ENCODE data around the gene ARAP1. TPM values are rescaled to one million over a fixed set of nuclear protein-coding genes. Genes with fewer than 3 reads are reported as not detected.

Gene ARAP1
- total RNA-seq, 1 donor from 2014 or later = 55.1 TPM

DNA sequence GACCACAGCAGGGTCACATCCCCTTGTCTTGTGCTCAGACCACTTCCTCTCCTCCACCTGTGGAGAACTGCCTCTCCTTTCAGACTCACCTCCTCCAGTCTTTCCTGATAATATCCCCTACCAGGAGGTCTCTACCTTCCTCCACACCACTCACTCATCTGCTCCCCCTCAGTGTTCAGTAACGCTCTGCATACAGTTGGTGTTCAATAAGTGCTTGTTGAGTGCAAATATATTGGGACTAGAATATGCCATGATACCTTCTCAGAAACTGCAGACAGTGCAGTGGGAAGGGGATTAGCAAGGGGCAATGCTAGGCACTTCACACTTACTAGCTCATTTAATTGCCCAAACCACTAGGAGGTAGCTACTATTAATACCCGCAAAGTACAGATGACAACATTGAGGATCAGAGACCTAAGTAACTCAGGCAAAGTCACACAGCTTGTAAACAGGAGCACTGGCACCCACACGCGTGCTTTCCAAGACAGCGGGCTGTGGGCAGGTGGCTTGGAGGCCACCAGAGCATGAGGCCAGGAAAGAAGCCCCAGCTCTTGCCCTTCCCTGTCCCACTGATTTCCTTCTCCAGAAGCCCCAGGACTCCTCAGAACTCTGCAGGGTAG, 69.9 kb downstream of the ARAP1 start:
- Mint-ChIP-seq H3K9me3 (ENCODE audit: unreplicated experiment) (no peaks in the 10 kb centered on the region), H3K27me3 (ENCODE audit: unreplicated experiment) (peaks cover 12% of the 10 kb centered on the region), H3K4me1 (ENCODE audit: unreplicated experiment) (peaks cover 10% of the 10 kb centered on the region), H3K36me3 (ENCODE audit: low read depth, unreplicated experiment) (peaks cover 14% of the 10 kb centered on the region), H3K27ac (ENCODE audit: unreplicated experiment) (no peak overlapping the region), H3K4me3 (ENCODE audit: unreplicated experiment) (no peak overlapping the region)
- TF ChIP-seq, protein P1, sequence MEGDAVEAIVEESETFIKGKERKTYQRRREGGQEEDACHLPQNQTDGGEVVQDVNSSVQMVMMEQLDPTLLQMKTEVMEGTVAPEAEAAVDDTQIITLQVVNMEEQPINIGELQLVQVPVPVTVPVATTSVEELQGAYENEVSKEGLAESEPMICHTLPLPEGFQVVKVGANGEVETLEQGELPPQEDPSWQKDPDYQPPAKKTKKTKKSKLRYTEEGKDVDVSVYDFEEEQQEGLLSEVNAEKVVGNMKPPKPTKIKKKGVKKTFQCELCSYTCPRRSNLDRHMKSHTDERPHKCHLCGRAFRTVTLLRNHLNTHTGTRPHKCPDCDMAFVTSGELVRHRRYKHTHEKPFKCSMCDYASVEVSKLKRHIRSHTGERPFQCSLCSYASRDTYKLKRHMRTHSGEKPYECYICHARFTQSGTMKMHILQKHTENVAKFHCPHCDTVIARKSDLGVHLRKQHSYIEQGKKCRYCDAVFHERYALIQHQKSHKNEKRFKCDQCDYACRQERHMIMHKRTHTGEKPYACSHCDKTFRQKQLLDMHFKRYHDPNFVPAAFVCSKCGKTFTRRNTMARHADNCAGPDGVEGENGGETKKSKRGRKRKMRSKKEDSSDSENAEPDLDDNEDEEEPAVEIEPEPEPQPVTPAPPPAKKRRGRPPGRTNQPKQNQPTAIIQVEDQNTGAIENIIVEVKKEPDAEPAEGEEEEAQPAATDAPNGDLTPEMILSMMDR (IDR thresholded peaks at IDR 0.05; ENCODE audit: unreplicated experiment) = no peak
- DNase-seq (ENCODE audit: low spot score) = no peak

DNA sequence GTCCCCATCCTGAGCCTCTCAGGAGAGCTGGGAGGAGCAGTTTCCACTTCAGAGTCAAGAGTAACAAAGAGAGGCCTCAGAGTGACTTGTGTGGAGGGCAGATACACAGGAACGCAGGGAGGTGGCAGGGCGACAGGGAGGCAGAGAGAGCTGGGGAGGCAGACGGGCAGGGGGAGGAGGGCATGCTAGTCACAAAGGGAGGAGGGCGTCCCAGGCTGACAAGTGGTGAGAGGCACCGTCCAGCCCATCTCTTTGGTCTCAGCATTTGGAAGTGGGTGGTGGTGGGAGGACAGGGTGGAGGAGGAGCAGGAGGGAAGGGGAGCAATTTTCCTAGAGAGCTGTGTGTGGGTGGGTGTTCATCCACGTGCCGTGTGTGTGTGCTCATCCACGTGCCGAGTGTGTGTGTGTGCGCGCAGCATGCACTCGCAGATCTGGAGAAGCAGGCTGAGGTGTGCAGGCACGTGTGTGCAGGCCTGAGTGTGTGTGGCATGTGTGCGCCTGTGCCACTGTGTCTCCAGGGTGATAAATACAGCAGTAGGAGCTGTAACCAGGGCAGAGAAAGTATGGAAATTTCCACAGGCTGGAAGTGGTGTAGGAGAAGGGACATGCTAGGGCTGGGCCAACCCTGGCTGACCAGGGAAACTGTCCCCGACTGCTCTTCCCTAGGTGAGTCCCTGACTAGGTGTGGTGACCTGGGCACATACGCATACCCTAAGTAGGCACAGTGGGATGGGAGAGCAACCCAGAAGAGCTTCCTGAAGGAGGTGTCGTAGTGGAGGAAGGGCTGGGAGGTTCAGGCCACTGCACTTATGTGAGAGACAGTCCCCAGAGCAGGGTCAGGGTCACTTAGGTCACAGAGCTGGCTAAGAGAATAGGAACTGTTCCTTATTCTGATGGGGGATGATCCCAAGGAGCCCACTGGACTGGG, 70.7 kb downstream of the ARAP1 start:
- H3K27ac Mint-ChIP-seq (ENCODE audit: unreplicated experiment) = no peak overlapping the region
- H3K4me1 Mint-ChIP-seq (ENCODE audit: unreplicated experiment) = peaks cover 6% of the 10 kb centered on the region
- H3K27me3 Mint-ChIP-seq (ENCODE audit: unreplicated experiment) = peaks cover 12% of the 10 kb centered on the region
- no peaks in the 10 kb centered on the region for H3K9me3 Mint-ChIP-seq (ENCODE audit: unreplicated experiment)
- peaks cover 7% of the 10 kb centered on the region for H3K36me3 Mint-ChIP-seq (ENCODE audit: low read depth, unreplicated experiment)
- TF ChIP-seq, protein P1 (IDR thresholded peaks at IDR 0.05; ENCODE audit: unreplicated experiment) = no peak
- no peak overlapping the region for H3K4me3 Mint-ChIP-seq (ENCODE audit: unreplicated experiment)
- DNase-seq (ENCODE audit: low spot score) = no peak

DNA sequence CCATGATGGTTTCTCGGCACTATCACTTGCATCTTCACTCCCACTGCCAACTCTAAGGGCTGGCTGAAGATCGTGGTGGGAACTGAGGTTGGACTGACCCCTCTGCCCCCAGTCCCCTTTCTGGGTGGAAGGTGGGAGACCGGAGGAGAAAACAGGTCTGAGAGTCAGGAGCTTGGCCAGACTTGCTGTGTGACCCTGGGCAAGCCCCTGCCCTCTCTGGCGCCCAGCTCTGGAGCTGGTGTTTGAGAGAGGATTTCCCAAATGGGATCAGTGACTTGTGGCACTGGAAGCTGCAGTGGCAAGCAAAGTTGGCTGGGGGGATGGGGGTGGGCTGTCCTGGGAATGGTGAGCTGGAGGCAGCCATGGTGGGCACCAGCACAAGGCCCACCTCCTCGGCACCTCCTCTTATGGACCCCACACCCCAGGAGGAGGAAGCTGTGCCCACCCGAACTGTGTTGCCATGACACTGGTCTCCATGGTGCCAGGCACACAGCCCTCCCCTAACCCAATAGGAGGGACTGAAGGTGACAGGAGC, 71.5 kb downstream of the ARAP1 start:
- no peak overlapping the region for H3K4me3 Mint-ChIP-seq (ENCODE audit: unreplicated experiment)
- DNase-seq (ENCODE audit: low spot score) = no peak
- H3K27ac Mint-ChIP-seq (ENCODE audit: unreplicated experiment) = no peak overlapping the region
- TF ChIP-seq, protein P1 (IDR thresholded peaks at IDR 0.05; ENCODE audit: unreplicated experiment) = no peak
- H3K36me3 Mint-ChIP-seq (ENCODE audit: low read depth, unreplicated experiment) = peaks cover 3% of the 10 kb centered on the region
- H3K27me3 Mint-ChIP-seq (ENCODE audit: unreplicated experiment) = peaks cover 16% of the 10 kb centered on the region
- H3K4me1 Mint-ChIP-seq (ENCODE audit: unreplicated experiment) = peaks cover 2% of the 10 kb centered on the region
- H3K9me3 Mint-ChIP-seq (ENCODE audit: unreplicated experiment) = no peaks in the 10 kb centered on the region

DNA sequence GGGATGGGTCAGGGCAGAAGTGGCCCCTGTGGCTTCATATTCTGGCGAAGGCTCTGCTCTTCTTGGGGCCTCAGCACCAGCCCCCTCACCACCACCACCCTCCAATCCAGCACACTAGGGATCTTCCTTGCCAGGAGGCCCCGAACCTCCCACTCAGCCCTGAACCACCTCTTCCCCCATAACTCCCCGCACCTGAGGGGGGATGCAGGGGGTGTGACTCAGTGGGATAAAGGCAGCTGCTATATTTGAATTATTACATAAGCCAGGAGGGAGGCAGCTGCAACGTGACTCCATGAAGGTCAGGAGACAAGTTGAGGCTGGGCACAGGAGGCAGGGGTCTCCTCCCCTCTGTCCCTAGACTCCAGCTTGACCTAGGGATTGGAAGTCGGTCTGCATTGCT, 72.3 kb downstream of the ARAP1 start:
- peaks cover 2% of the 10 kb centered on the region for H3K4me1 Mint-ChIP-seq (ENCODE audit: unreplicated experiment)
- DNase-seq (ENCODE audit: low spot score) = no peak
- no peak overlapping the region for H3K4me3 Mint-ChIP-seq (ENCODE audit: unreplicated experiment)
- H3K27me3 Mint-ChIP-seq (ENCODE audit: unreplicated experiment) = peaks cover 16% of the 10 kb centered on the region
- peaks cover 3% of the 10 kb centered on the region for H3K36me3 Mint-ChIP-seq (ENCODE audit: low read depth, unreplicated experiment)
- no peaks in the 10 kb centered on the region for H3K9me3 Mint-ChIP-seq (ENCODE audit: unreplicated experiment)
- TF ChIP-seq, protein P1 (IDR thresholded peaks at IDR 0.05; ENCODE audit: unreplicated experiment) = no peak
- no peak overlapping the region for H3K27ac Mint-ChIP-seq (ENCODE audit: unreplicated experiment)
